HepG2 (cell line): Measurements from ENCODE around the gene CDK14.

Experiments
- FOXK1 ChIP-seq: sonication (generic); formaldehyde crosslinking; IDR thresholded peaks from 2 replicates; pipeline ENCODE4 v1.4.0; 2020; ENCODE audit warnings: low read depth, missing genetic modification reagents, borderline replicate concordance
- FOXK2 ChIP-seq: fragments of 450-650 bp; IDR thresholded peaks from 2 replicates; pipeline ENCODE4 v1.6.1; 2016
- MAZ ChIP-seq, 2 experiments: sonication (generic) in 1 of 2; formaldehyde crosslinking in 1 of 2; IDR thresholded peaks; 2 replicates each; pipeline versions ENCODE4 v1.5.0 to v1.6.1; 2012 to 2020; ENCODE audit warnings: low read depth in 2 of 2, mild to moderate bottlenecking in 2 of 2, borderline replicate concordance in 1 of 2, improper control_type of control experiment in 1 of 2, low read length in 1 of 2, missing genetic modification reagents in 1 of 2, moderate library complexity in 1 of 2
- MYNN ChIP-seq: sonication (generic); formaldehyde crosslinking; IDR thresholded peaks from 2 replicates; pipeline ENCODE4 v1.4.0; 2020; ENCODE audit warnings: mild to moderate bottlenecking, low read depth, missing genetic modification reagents
- POLR2A ChIP-seq, 2 experiments: IDR thresholded peaks; 2 replicates each; pipeline ENCODE4 v1.6.1; 2011; ENCODE audit warnings: low read depth in 2 of 2, low read length in 2 of 2, mild to moderate bottlenecking in 1 of 2, moderate library complexity in 1 of 2; ENCODE audit not compliant: insufficient read depth in 1 of 2
- SRF ChIP-seq: IDR thresholded peaks from 2 replicates; pipeline ENCODE4 v1.6.1; 2011; ENCODE audit warnings: mild to moderate bottlenecking, low read depth, low read length, moderate library complexity
- SUZ12 ChIP-seq: fragments of 150-350 bp; IDR thresholded peaks from 2 replicates; pipeline ENCODE4 v1.6.1; 2014; ENCODE audit warnings: low read depth, low read length
- ZNF292 ChIP-seq: sonication (generic); formaldehyde crosslinking; IDR thresholded peaks from 2 replicates; pipeline ENCODE4 v1.8.1; 2022; ENCODE audit warnings: mild to moderate bottlenecking, low read depth, missing genetic modification reagents, borderline replicate concordance
- ZNF331 ChIP-seq: sonication (generic); formaldehyde crosslinking; IDR thresholded peaks from 2 replicates; pipeline ENCODE4 v1.4.0; 2020; ENCODE audit warnings: missing genetic modification reagents
- ZNF335 ChIP-seq: sonication (generic); formaldehyde crosslinking; IDR thresholded peaks from 2 replicates; pipeline ENCODE4 v1.4.0; 2020; ENCODE audit warnings: missing genetic modification reagents

- TF ChIP-seq SRF (no peak), MAZ (IDR thresholded peaks at IDR 0.05; ENCODE audit: borderline replicate concordance, low read depth, low read length) (no peak), MAZ (CRISPR knock-in tag; IDR thresholded peaks at IDR 0.05; ENCODE audit: low read depth) (no peak), ZNF331 (CRISPR knock-in tag) (no peak), SUZ12 (no peak), ZNF335 (CRISPR knock-in tag) (no peak), FOXK2 (no peak), ZNF292 (CRISPR knock-in tag) (no peak), POLR2A (IDR thresholded peaks at IDR 0.05; ENCODE audit: insufficient read depth in 1 of 2, low read depth in 2 of 2, low read length in 2 of 2) (no peak), FOXK1 (no peak), MYNN (CRISPR knock-in tag) (no peak)
Observed at GRCh38 chr7:91005841-91006240, 409.7 kb downstream of the CDK14 start.
